Common myeloid progenitor, CD34-positive (primary cell): ENCODE measurements around the gene CACNB2.

Source experiments
- CTCF ChIA-PET: fragments of 350-600 bp; sonication (Branson Sonifier 250); formaldehyde crosslinking; loops from one replicate; lab custom pipeline; 2021; ENCODE audit warnings: antibody characterized with exemption; lab: Charles Lee
- POLR2A ChIA-PET: fragments of 350-600 bp; sonication (Branson Sonifier 250); formaldehyde crosslinking; loops from one replicate; lab custom pipeline; 2021; ENCODE audit warnings: antibody characterized with exemption; lab: Charles Lee
- DNase-seq, 3 donors: peaks; one replicate each; pipeline versions ENCODE4 v3.0.0 to v3.0.0-alpha.2; 2013
- H3K27ac ChIP-seq, 2 experiments: 1 replicate in 1 of 2; 2 replicates in 1 of 2; pipeline ENCODE4 v1.7.0; 2013; ENCODE audit warnings: inconsistent platforms in 2 of 2, low read length in 2 of 2, mild to moderate bottlenecking in 2 of 2, low read depth in 1 of 2, moderate library complexity in 1 of 2; ENCODE audit not compliant: severe bottlenecking in 2 of 2, insufficient read depth in 1 of 2, poor library complexity in 1 of 2
- H3K27me3 ChIP-seq, 5 experiments: replicated peaks in 2 of 5; 1 replicate in 3 of 5; 2 replicates in 2 of 5; pipeline versions ENCODE4 v1.6.1 to v1.7.0; 2013; ENCODE audit warnings: low read length in 4 of 5, mild to moderate bottlenecking in 2 of 5, moderate library complexity in 2 of 5, inconsistent platforms in 1 of 5; ENCODE audit not compliant: insufficient read depth in 5 of 5, control insufficient read depth in 4 of 5
- H3K36me3 ChIP-seq, 4 experiments: 1 replicate in 2 of 4; 2 replicates in 2 of 4; pipeline versions ENCODE4 v1.6.1 to v1.7.0; 2013; ENCODE audit warnings: low read length in 3 of 4, control low read depth in 1 of 4, mild to moderate bottlenecking in 1 of 4; ENCODE audit not compliant: control insufficient read depth in 4 of 4, insufficient read depth in 4 of 4
- H3K4me1 ChIP-seq, 4 experiments: 1 replicate in 3 of 4; 2 replicates in 1 of 4; pipeline versions ENCODE4 v1.6.1 to v1.7.1; 2013; ENCODE audit warnings: low read length in 3 of 4, mild to moderate bottlenecking in 3 of 4, control low read depth in 1 of 4, inconsistent platforms in 1 of 4, moderate library complexity in 1 of 4; ENCODE audit not compliant: control insufficient read depth in 4 of 4, insufficient read depth in 4 of 4; ENCODE audit errors: control extremely low read depth in 1 of 4
- H3K4me3 ChIP-seq, 7 experiments: 1 replicate in 4 of 7; 2 replicates in 3 of 7; pipeline versions ENCODE4 v1.5.1 to v1.7.0; 2013; ENCODE audit warnings: mild to moderate bottlenecking in 7 of 7, low read length in 6 of 7, moderate library complexity in 6 of 7, inconsistent platforms in 2 of 7, low read depth in 2 of 7, control low read depth in 1 of 7; ENCODE audit not compliant: insufficient read depth in 4 of 7, control insufficient read depth in 1 of 7; ENCODE audit errors: extremely low read depth in 1 of 7
- H3K9me3 ChIP-seq, 5 experiments: 1 replicate in 4 of 5; 2 replicates in 1 of 5; pipeline versions ENCODE4 v1.6.1 to v1.7.1; 2013; ENCODE audit warnings: low read length in 4 of 5, mild to moderate bottlenecking in 2 of 5, inconsistent platforms in 1 of 5, low read depth in 1 of 5, moderate library complexity in 1 of 5; ENCODE audit not compliant: control insufficient read depth in 4 of 5, insufficient read depth in 2 of 5; ENCODE audit errors: control extremely low read depth in 1 of 5
- whole genome bisulfite sequencing: methylation state at CpG from one replicate; pipeline ENCODE4 v1.1.5; 2013; ENCODE audit not compliant: insufficient coverage; 5-methylcytosine and 5-hydroxymethylcytosine counted together

Gene CACNB2

GRCh38 chr10:18195060-18195799, 55.0 kb downstream of the CACNB2 start:
- ChIA-PET CTCF (interaction anchor here (0.7 to 1.4 kb wide), 3 partner anchors 9 to 30 kb away, joined by 3 to 4 read pairs (median 3); no protein-coding TSS in a partner anchor), POLR2A (no interaction called here)
- WGBS, result 98% methylated on average over 7 of the region's 10 CpGs
- no peaks in the 10 kb centered on the region for H3K4me1 ChIP-seq
- H3K4me3 ChIP-seq, result no peak overlapping the region
- H3K9me3 ChIP-seq, result no peaks in the 10 kb centered on the region
- no peak overlapping the region for H3K27ac ChIP-seq
- DNase-seq, result no peak
- H3K27me3 ChIP-seq, result no peaks in the 10 kb centered on the region
- H3K36me3 ChIP-seq, result peaks cover 0 to 3% (median 0%) of the 10 kb centered on the region in 4 experiments

- no peak overlapping the region for H3K4me3 ChIP-seq
- H3K36me3 ChIP-seq, result peaks cover 0 to 3% (median 0%) of the 10 kb centered on the region in 4 experiments
- ChIA-PET POLR2A (no interaction called here), CTCF (interaction anchor here (0.8 kb wide), 1 partner anchor 12 kb away, joined by 3 read pairs; no protein-coding TSS in a partner anchor)
- H3K27me3 ChIP-seq, result no peaks in the 10 kb centered on the region
- 100% methylated on average over 2 of the region's 2 CpGs for WGBS
- peaks cover 0 to 8% (median under 1%) of the 10 kb centered on the region in 4 experiments for H3K4me1 ChIP-seq
- no peak for DNase-seq
- no peak overlapping the region for H3K27ac ChIP-seq
- no peaks in the 10 kb centered on the region for H3K9me3 ChIP-seq
These were observed 56.8 kb downstream of the CACNB2 start for GRCh38 chr10:18196806-18197550.

- Histone ChIP-seq H3K9me3 (no peaks in the 10 kb centered on the region), H3K27me3 (no peaks in the 10 kb centered on the region), H3K4me3 (no peak overlapping the region), H3K36me3 (no peaks in the 10 kb centered on the region), H3K4me1 (peaks cover 0 to 16% (median 3%) of the 10 kb centered on the region in 4 experiments), H3K27ac (no peak overlapping the region)
- no peak for DNase-seq
- ChIA-PET CTCF (interaction anchor here (1.0 kb wide), 1 partner anchor 19 kb away, joined by 3 read pairs; no protein-coding TSS in a partner anchor), POLR2A (no interaction called here)
- no CpG with 5 or more reads among the region's 2 CpGs for WGBS
These were observed 57.5 kb downstream of the CACNB2 start for GRCh38 chr10:18197706-18198105.

- Histone ChIP-seq H3K27ac (peak overlapping the region; percentile 96 to 97), H3K27me3 (no peaks in the 10 kb centered on the region), H3K4me1 (peaks cover 8 to 37% (median 10%) of the 10 kb centered on the region in 4 experiments), H3K4me3 (peak overlapping the region in 1 of 7 experiments; percentile 7), H3K36me3 (no peaks in the 10 kb centered on the region), H3K9me3 (no peaks in the 10 kb centered on the region)
- peak in 2 of 3 donors; percentile 18 to 36 for DNase-seq
- POLR2A ChIA-PET, result no interaction called here
- CTCF ChIA-PET, result interaction anchor here (0.6 kb wide), 1 partner anchor 15 kb away, joined by 4 read pairs; no protein-coding TSS in a partner anchor
These were observed 61.7 kb downstream of the CACNB2 start for GRCh38 chr10:18201877-18202276.

- no peaks in the 10 kb centered on the region for H3K36me3 ChIP-seq
- H3K27ac ChIP-seq, result peak overlapping the region; percentile 96 to 97
- CTCF ChIA-PET, result interaction anchor here (1.4 to 2.1 kb wide), 3 partner anchors 9 to 320 kb away, joined by 3 to 9 read pairs (median 3); no protein-coding TSS in a partner anchor
- H3K4me1 ChIP-seq, result peaks cover 8 to 37% (median 10%) of the 10 kb centered on the region in 4 experiments
- POLR2A ChIA-PET, result interaction anchor here (0.5 kb wide), 1 partner anchor 220 kb away, joined by 3 read pairs; no protein-coding TSS in a partner anchor
- H3K27me3 ChIP-seq, result no peaks in the 10 kb centered on the region
- peak in 1 of 3 donors; percentile 24 for DNase-seq
- H3K9me3 ChIP-seq, result no peaks in the 10 kb centered on the region
- peak overlapping the region in 3 of 7 experiments; percentile 20 to 63 (median 36) for H3K4me3 ChIP-seq
- WGBS, result 89% methylated on average over 4 of the region's 6 CpGs
These were observed 62.6 kb downstream of the CACNB2 start for GRCh38 chr10:18202680-18203460.

GRCh38 chr10:18203471-18203870, 63.2 kb downstream of the CACNB2 start:
- ChIA-PET CTCF (interaction anchor here (1.4 to 3.3 kb wide), 4 partner anchors 9 to 321 kb away, joined by 3 to 11 read pairs (median 6); no protein-coding TSS in a partner anchor), POLR2A (interaction anchor here (0.9 kb wide), 1 partner anchor 24 kb away, joined by 7 read pairs; no protein-coding TSS in a partner anchor)
- Histone ChIP-seq H3K27me3 (no peaks in the 10 kb centered on the region), H3K27ac (peak overlapping the region; percentile 96 to 97), H3K4me1 (peaks cover 8 to 40% (median 10%) of the 10 kb centered on the region in 4 experiments), H3K36me3 (no peaks in the 10 kb centered on the region), H3K4me3 (peak overlapping the region in 3 of 7 experiments; percentile 20 to 63 (median 36)), H3K9me3 (no peaks in the 10 kb centered on the region)
- no CpG with 5 or more reads among the region's 6 CpGs for WGBS
- DNase-seq, result peak in 2 of 3 donors; percentile 72 to 77
